Breast epithelium (tissue), 4 donors: Measurements from ENCODE around the gene GPR78. TPM values are rescaled to one million over a fixed set of nuclear protein-coding genes. Genes with fewer than 3 reads are reported as not detected.

Experiments
- DNase-seq, 2 donors: peaks; one replicate each; pipeline ENCODE4 v3.0.0-alpha.2; 2019; ENCODE audit warnings: low spot score in 2 of 2
- H3K27ac ChIP-seq, 2 donors: fragments of 200-600 bp; sonication (generic) in 1 of 2; one replicate each; pipeline ENCODE4 v1.5.1; 2016 to 2019; ENCODE audit warnings: mild to moderate bottlenecking in 1 of 2
- H3K27me3 ChIP-seq, 2 donors: fragments of 200-600 bp; sonication (generic) in 1 of 2; one replicate each; pipeline versions ENCODE4 v1.5.1 to v1.6.0; 2017 to 2019; ENCODE audit warnings: control low read depth in 1 of 2, mild to moderate bottlenecking in 1 of 2
- H3K36me3 ChIP-seq: fragments of 200-600 bp; one replicate; pipeline ENCODE4 v1.5.1; 2019
- H3K4me1 ChIP-seq, 2 donors: fragments of 200-600 bp; sonication (generic); one replicate each; pipeline ENCODE4 v1.5.1; 2016 to 2019; ENCODE audit warnings: control low read depth in 1 of 2
- H3K4me3 ChIP-seq, 3 donors: fragments of 200-600 bp; sonication (generic); 1 replicate in 2 of 3; 2 replicates in 1 of 3; pipeline ENCODE4 v1.5.1; 2016 to 2019; ENCODE audit warnings: mild to moderate bottlenecking in 3 of 3, moderate library complexity in 2 of 3
- H3K9me3 ChIP-seq, 2 donors: fragments of 200-600 bp; sonication (generic) in 1 of 2; one replicate each; pipeline ENCODE4 v1.5.1; 2016 to 2019; ENCODE audit warnings: control low read depth in 1 of 2
- POLR2A ChIP-seq: fragments of 450-650 bp; IDR thresholded peaks from one replicate; pipeline ENCODE4 v1.6.1; 2016; ENCODE audit warnings: antibody characterized with exemption, mild to moderate bottlenecking, moderate library complexity
- POLR2AphosphoS5 ChIP-seq, 3 donors: sonication (generic); formaldehyde crosslinking; IDR thresholded peaks; one replicate each; pipeline ENCODE4 v1.6.1; 2017; ENCODE audit warnings: antibody characterized with exemption in 3 of 3
- intact Hi-C: fragments of 100-400 bp; cut with DNase I; formaldehyde crosslinking; loops from one replicate; pipeline ENCODE4 v1.15.1; 2023; ENCODE audit warnings: low total_unique reads
- total RNA-seq, 3 donors: library from RNA; depleted of rRNA; stranded (reverse); fragments of >200 nt; gene quantifications; one replicate each; pipeline ENCODE4 v1.1.0, GENCODE V29; 2016
- TF ChIP-seq, protein P1 (sequence below), 3 donors: fragments of 450-650 bp; IDR thresholded peaks; one replicate each; pipeline ENCODE4 v1.5.1; 2016 to 2017; ENCODE audit warnings: antibody characterized with exemption in 3 of 3, mild to moderate bottlenecking in 3 of 3, moderate library complexity in 3 of 3

GPR78 gene
- total RNA-seq, 3 donors from 2014 or later: 0.15 to 0.33 TPM; not detected in 1

DNA sequence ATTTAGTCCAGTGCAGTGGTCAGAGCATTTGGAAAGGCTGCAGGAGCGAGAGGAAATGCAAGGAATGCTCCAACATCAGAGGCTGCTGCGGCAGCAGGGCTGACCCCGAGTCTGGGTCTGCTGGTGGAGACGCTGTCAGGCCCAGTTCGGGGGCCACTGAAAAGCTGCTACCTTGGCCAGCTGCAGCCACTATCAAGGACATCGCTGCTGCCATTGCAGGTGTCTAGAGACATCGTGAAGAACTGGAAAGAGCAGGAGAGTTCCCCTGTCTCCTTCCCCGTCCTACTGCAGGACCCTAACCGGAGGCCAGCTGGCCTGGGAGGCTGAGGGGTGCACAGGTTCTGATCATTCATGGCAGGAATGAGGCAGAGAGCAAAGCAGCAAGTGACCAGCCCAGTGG lies 29.5 kb upstream of the GPR78 start:
- Histone ChIP-seq H3K27me3 (no peaks in the 10 kb centered on the region), H3K36me3 (no peaks in the 10 kb centered on the region), H3K4me3 (no peak overlapping the region), H3K4me1 (no peaks in the 10 kb centered on the region), H3K27ac (no peak overlapping the region), H3K9me3 (no peaks in the 10 kb centered on the region)
- no peak for DNase-seq
- TF ChIP-seq, protein P1, sequence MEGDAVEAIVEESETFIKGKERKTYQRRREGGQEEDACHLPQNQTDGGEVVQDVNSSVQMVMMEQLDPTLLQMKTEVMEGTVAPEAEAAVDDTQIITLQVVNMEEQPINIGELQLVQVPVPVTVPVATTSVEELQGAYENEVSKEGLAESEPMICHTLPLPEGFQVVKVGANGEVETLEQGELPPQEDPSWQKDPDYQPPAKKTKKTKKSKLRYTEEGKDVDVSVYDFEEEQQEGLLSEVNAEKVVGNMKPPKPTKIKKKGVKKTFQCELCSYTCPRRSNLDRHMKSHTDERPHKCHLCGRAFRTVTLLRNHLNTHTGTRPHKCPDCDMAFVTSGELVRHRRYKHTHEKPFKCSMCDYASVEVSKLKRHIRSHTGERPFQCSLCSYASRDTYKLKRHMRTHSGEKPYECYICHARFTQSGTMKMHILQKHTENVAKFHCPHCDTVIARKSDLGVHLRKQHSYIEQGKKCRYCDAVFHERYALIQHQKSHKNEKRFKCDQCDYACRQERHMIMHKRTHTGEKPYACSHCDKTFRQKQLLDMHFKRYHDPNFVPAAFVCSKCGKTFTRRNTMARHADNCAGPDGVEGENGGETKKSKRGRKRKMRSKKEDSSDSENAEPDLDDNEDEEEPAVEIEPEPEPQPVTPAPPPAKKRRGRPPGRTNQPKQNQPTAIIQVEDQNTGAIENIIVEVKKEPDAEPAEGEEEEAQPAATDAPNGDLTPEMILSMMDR (IDR thresholded peaks at IDR 0.05): no peak
- TF ChIP-seq POLR2AphosphoS5 (IDR thresholded peaks at IDR 0.05) (no peak), POLR2A (no peak)
- intact Hi-C loops: loop anchor here (1.0 kb wide), 1 partner anchor 24 kb away; no protein-coding TSS in a partner anchor

DNA sequence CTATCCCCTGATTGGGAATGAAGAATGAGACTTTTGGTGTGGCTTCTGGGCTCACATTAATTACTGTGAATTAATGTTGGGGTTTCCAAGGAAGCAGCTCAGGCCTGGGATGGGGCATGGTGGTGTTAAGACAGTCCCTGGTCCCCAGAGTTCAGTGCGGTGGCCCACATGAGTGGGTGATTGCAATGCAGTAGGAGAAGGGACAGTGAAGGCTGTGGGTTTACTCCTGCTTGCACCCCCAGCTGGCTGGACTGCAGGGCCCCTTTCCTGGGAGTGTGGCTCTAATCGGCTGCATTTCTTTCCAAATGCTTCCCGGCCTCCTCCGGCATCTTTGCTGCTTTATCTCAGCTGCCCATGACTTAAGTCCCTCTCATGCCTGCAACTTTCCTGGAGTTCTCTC lies 28.2 kb upstream of the GPR78 start:
- no peaks in the 10 kb centered on the region for H3K36me3 ChIP-seq
- no peaks in the 10 kb centered on the region for H3K27me3 ChIP-seq
- no peak overlapping the region for H3K27ac ChIP-seq
- no peak overlapping the region for H3K4me3 ChIP-seq
- H3K4me1 ChIP-seq: no peaks in the 10 kb centered on the region
- DNase-seq: no peak
- TF ChIP-seq, protein P1 (IDR thresholded peaks at IDR 0.05): no peak
- TF ChIP-seq POLR2A (no peak), POLR2AphosphoS5 (IDR thresholded peaks at IDR 0.05) (no peak)
- intact Hi-C loops: no loop called here
- no peaks in the 10 kb centered on the region for H3K9me3 ChIP-seq

DNA sequence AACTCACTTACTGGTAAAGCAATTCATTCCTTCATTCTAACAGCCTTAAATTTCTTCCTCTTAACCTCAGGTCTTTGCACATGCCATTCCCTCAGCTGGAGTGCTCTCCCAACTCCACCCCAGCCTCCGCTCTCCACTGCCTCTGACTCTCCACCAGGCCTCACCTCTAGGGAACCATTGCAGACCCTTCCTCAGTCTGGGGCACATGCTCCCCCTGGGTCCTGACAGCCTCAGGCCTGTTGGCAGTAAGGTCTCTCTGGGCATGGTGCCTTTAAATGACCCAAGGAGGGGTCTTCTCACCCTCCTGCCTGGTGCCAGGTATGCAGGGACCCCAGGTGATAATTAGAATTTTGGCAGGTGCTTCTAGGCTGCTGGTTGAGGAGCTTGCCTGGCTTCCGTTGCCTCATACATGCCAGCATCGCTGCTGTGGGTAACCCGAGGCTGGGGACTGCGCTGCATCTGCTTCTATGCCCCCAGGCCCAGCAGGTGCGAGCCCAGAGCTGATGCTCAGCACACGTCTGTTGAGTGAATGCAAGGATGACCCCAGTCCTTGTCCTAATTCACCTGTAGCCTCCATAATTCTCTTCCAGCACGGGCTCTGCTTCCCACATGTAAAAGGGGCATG lies 27.5 kb upstream of the GPR78 start:
- Histone ChIP-seq H3K36me3 (no peaks in the 10 kb centered on the region), H3K4me3 (no peak overlapping the region), H3K4me1 (no peaks in the 10 kb centered on the region), H3K9me3 (no peaks in the 10 kb centered on the region), H3K27ac (no peak overlapping the region), H3K27me3 (no peaks in the 10 kb centered on the region)
- intact Hi-C loops: no loop called here
- no peak for DNase-seq
- TF ChIP-seq POLR2A: no peak

DNA sequence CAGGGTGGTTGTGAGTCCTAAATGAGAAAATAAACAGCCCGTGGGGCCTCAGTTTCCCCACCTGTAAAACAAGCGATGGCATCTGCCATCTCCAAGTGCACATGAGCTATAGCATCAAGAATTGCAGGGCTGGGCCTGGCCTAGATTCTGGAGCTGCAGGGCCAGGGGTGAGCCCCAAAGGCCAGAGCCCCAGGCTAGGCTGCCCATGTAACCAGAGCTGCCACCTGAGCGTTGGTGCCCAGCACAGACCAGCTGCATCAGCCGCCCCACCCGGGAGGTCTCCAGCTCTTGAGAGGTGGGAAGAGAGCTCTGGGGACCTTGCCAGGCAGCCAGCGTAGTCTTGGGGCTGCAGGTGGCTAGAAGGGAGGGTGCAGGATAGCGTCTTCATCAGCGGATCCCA lies 27.0 kb upstream of the GPR78 start:
- Histone ChIP-seq H3K9me3 (no peaks in the 10 kb centered on the region), H3K27me3 (no peaks in the 10 kb centered on the region), H3K4me3 (no peak overlapping the region), H3K36me3 (no peaks in the 10 kb centered on the region), H3K4me1 (no peaks in the 10 kb centered on the region), H3K27ac (no peak overlapping the region)
- DNase-seq: no peak
- intact Hi-C loops: no loop called here
- no peak for TF ChIP-seq POLR2A
- TF ChIP-seq, protein P1 (IDR thresholded peaks at IDR 0.05): no peak
- no peak for TF ChIP-seq POLR2AphosphoS5 (IDR thresholded peaks at IDR 0.05)

DNA sequence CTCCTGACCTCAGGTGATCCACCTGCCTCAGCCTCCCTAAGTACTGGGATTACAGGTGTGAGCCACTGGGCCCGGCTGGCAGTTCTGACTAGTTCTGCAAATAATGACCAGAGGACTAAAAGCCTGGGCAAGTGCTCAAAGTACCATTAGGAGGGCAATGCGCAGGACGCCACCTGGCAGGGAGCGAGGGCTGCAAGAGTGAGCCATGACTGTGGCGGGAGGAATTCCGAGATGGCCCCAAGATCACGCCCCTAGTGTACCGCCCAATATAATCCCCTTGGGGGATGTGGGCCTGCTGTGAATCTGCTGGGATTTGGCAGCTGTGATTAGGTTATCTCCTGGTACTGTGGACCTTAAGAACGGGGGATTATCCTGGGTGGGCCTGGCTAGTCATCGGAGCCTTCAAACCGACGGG lies 26.2 kb upstream of the GPR78 start:
- Histone ChIP-seq H3K4me1 (no peaks in the 10 kb centered on the region), H3K9me3 (no peaks in the 10 kb centered on the region), H3K27ac (no peak overlapping the region), H3K27me3 (no peaks in the 10 kb centered on the region), H3K4me3 (no peak overlapping the region), H3K36me3 (no peaks in the 10 kb centered on the region)
- intact Hi-C loops: no loop called here
- no peak for DNase-seq
- TF ChIP-seq, protein P1 (IDR thresholded peaks at IDR 0.05): no peak
- TF ChIP-seq POLR2AphosphoS5 (IDR thresholded peaks at IDR 0.05): no peak
- no peak for TF ChIP-seq POLR2A
